MCF 10A (cell line): ENCODE measurements around the gene UBXN10. TPM values are rescaled to one million over a fixed set of nuclear protein-coding genes. Genes with fewer than 3 reads are reported as not detected.

Experiments used
- BruUV-seq: library from RNA; stranded (reverse); fragments of 400-500 nt; replicated peaks from 2 replicates; lab custom pipeline; 2021; lab: Mats Ljungman, UMichigan
- CTCF ChIA-PET: fragments of 300-600 bp; sonication (Branson Sonifier 250); formaldehyde crosslinking; extraction: SDS; loops from one replicate; lab custom pipeline; 2021; ENCODE audit warnings: antibody characterized with exemption, inconsistent platforms; lab: Yijun Ruan, JAX
- POLR2A ChIA-PET: fragments of 300-600, 350-650 bp; sonication (Branson Sonifier 250); formaldehyde crosslinking; extraction: SDS; loops from one replicate; lab custom pipeline; 2020; ENCODE audit warnings: antibody characterized with exemption, inconsistent platforms; lab: Yijun Ruan, JAX
- DNase-seq: peaks from one replicate; pipeline ENCODE4 v3.0.0-alpha.2; 2018; ENCODE audit not compliant: unreplicated experiment
- H3K27ac Mint-ChIP-seq: one replicate; pipeline ENCODE4 v1.8.0; 2022; ENCODE audit warnings: mild to moderate bottlenecking, low read depth, mixed read lengths; ENCODE audit not compliant: unreplicated experiment
- H3K27me3 Mint-ChIP-seq: one replicate; pipeline ENCODE4 v1.8.0; 2022; ENCODE audit warnings: mixed read lengths; ENCODE audit not compliant: insufficient read depth, unreplicated experiment
- H3K36me3 Mint-ChIP-seq: one replicate; pipeline ENCODE4 v1.8.0; 2022; ENCODE audit warnings: mild to moderate bottlenecking, moderate library complexity, mixed read lengths; ENCODE audit not compliant: insufficient read depth, unreplicated experiment
- H3K4me1 Mint-ChIP-seq: one replicate; pipeline ENCODE4 v1.8.0; 2022; ENCODE audit warnings: mixed read lengths; ENCODE audit not compliant: insufficient read depth, unreplicated experiment
- H3K4me3 Mint-ChIP-seq: one replicate; pipeline ENCODE4 v1.8.0; 2022; ENCODE audit warnings: mild to moderate bottlenecking, moderate library complexity, mixed read lengths; ENCODE audit not compliant: unreplicated experiment
- H3K9me3 Mint-ChIP-seq: one replicate; pipeline ENCODE4 v1.8.0; 2022; ENCODE audit warnings: mixed read lengths; ENCODE audit not compliant: unreplicated experiment
- CTCF ChIP-seq: fragments of 200-600 bp; IDR thresholded peaks from one replicate; pipeline ENCODE4 v1.8.0; 2022; ENCODE audit warnings: antibody characterized with exemption, mild to moderate bottlenecking; ENCODE audit not compliant: unreplicated experiment
- intact Hi-C: fragments of 100-400 bp; cut with micrococcal nuclease; formaldehyde crosslinking; loops from 2 replicates; pipeline ENCODE4 v1.14.1; 2022
- total RNA-seq: library from RNA; stranded (reverse); gene quantifications from 2 replicates; pipeline ENCODE4 v1.2.3, GENCODE V29; 2022

Gene UBXN10
- total RNA-seq, 1 experiment from 2014 or later = not detected

- Mint-ChIP-seq H3K27ac (no peak overlapping the region), H3K4me1 (peaks cover 14% of the 10 kb centered on the region), H3K4me3 (no peak overlapping the region), H3K36me3 (no peaks in the 10 kb centered on the region), H3K27me3 (peaks cover 23% of the 10 kb centered on the region), H3K9me3 (no peaks in the 10 kb centered on the region)
- intact Hi-C loops = no loop called here
- BruUV-seq = no TSS peak
- POLR2A ChIA-PET = interaction anchor here (1.0 kb wide), 1 partner anchor 26 kb away, joined by 3 read pairs; no protein-coding TSS in a partner anchor
- TF ChIP-seq CTCF = no peak
- peak; percentile 60 for DNase-seq
- CTCF ChIA-PET = interaction anchor here (1.2 kb wide), 1 partner anchor 9 kb away, joined by 7 read pairs; no protein-coding TSS in a partner anchor
Measured at GRCh38 chr1:20187103-20187812, 1.4 kb downstream of the UBXN10 start.

- intact Hi-C loops = no loop called here
- ChIA-PET CTCF (interaction anchor here (1.2 kb wide), 1 partner anchor 8 kb away, joined by 7 read pairs; no protein-coding TSS in a partner anchor), POLR2A (interaction anchor here (1.0 kb wide), 1 partner anchor 26 kb away, joined by 3 read pairs; no protein-coding TSS in a partner anchor)
- peaks cover 23% of the 10 kb centered on the region for H3K27me3 Mint-ChIP-seq
- H3K4me1 Mint-ChIP-seq = peaks cover 19% of the 10 kb centered on the region
- TF ChIP-seq CTCF = no peak
- H3K36me3 Mint-ChIP-seq = no peaks in the 10 kb centered on the region
- H3K9me3 Mint-ChIP-seq = no peaks in the 10 kb centered on the region
- H3K27ac Mint-ChIP-seq = no peak overlapping the region
- DNase-seq = no peak
- H3K4me3 Mint-ChIP-seq = no peak overlapping the region
- no TSS peak for BruUV-seq
Measured at GRCh38 chr1:20187813-20188454, 2.0 kb downstream of the UBXN10 start.

GRCh38 chr1:20188455-20188817, 2.5 kb downstream of the UBXN10 start:
- POLR2A ChIA-PET = no interaction called here
- no peak for TF ChIP-seq CTCF
- H3K27ac Mint-ChIP-seq = no peak overlapping the region
- DNase-seq = no peak
- no TSS peak for BruUV-seq
- intact Hi-C loops = no loop called here
- H3K4me3 Mint-ChIP-seq = no peak overlapping the region
- CTCF ChIA-PET = no interaction called here
- peaks cover 17% of the 10 kb centered on the region for H3K4me1 Mint-ChIP-seq
- no peaks in the 10 kb centered on the region for H3K9me3 Mint-ChIP-seq
- no peaks in the 10 kb centered on the region for H3K36me3 Mint-ChIP-seq
- H3K27me3 Mint-ChIP-seq = peaks cover 23% of the 10 kb centered on the region

- intact Hi-C loops = no loop called here
- CTCF ChIA-PET = interaction anchor here (0.6 to 1.4 kb wide), 3 partner anchors 23 to 1006 kb away, joined by 3 to 5 read pairs (median 3); no protein-coding TSS in a partner anchor
- no TSS peak for BruUV-seq
Measured at GRCh38 chr1:20189664-20190063, 3.8 kb downstream of the UBXN10 start.

More at GRCh38 chr1:20189664-20190063, 3.8 kb downstream of the UBXN10 start:
- no peak for DNase-seq
- no peak for TF ChIP-seq CTCF
- H3K4me1 Mint-ChIP-seq = peaks cover 19% of the 10 kb centered on the region
- no peaks in the 10 kb centered on the region for H3K9me3 Mint-ChIP-seq
- peaks cover 23% of the 10 kb centered on the region for H3K27me3 Mint-ChIP-seq
- POLR2A ChIA-PET = no interaction called here
- no peaks in the 10 kb centered on the region for H3K36me3 Mint-ChIP-seq
- no peak overlapping the region for H3K27ac Mint-ChIP-seq
- no peak overlapping the region for H3K4me3 Mint-ChIP-seq
